IPS DF 6.9 (cell line): Measurements from ENCODE around the gene TSPAN32.

Experiments used
- DNase-seq: peaks from one replicate; pipeline ENCODE4 v3.0.0-alpha.2; 2013; ENCODE audit warnings: low read depth, low spot score
- H3K27ac ChIP-seq: one replicate; pipeline ENCODE4 v1.5.1; 2013; ENCODE audit warnings: low read length, control low read depth
- H3K27me3 ChIP-seq: 2 replicates; pipeline ENCODE4 v1.6.1; 2013; ENCODE audit warnings: mild to moderate bottlenecking, low read length; ENCODE audit not compliant: control insufficient read depth, insufficient read depth
- H3K36me3 ChIP-seq: 2 replicates; pipeline ENCODE4 v1.6.1; 2013; ENCODE audit warnings: low read length; ENCODE audit not compliant: control insufficient read depth, insufficient read depth
- H3K4me1 ChIP-seq: 2 replicates; pipeline ENCODE4 v1.6.1; 2013; ENCODE audit warnings: low read length; ENCODE audit not compliant: control insufficient read depth, insufficient read depth
- H3K4me3 ChIP-seq: 2 replicates; pipeline ENCODE4 v1.5.1; 2013; ENCODE audit warnings: mild to moderate bottlenecking, low read length
- H3K9me3 ChIP-seq: 2 replicates; pipeline ENCODE4 v1.6.1; 2013; ENCODE audit warnings: low read length, inconsistent platforms; ENCODE audit not compliant: control insufficient read depth, insufficient read depth
- WGBS: extraction: QIAGEN DNeasy Blood & Tissue Kit; methylation state at CpG from one replicate; pipeline ENCODE4 v1.1.7; 2013; ENCODE audit warnings: mixed read lengths, missing lambda C conversion rate; ENCODE audit not compliant: insufficient read length, insufficient coverage; 5-methylcytosine and 5-hydroxymethylcytosine counted together

TSPAN32 gene

DNA sequence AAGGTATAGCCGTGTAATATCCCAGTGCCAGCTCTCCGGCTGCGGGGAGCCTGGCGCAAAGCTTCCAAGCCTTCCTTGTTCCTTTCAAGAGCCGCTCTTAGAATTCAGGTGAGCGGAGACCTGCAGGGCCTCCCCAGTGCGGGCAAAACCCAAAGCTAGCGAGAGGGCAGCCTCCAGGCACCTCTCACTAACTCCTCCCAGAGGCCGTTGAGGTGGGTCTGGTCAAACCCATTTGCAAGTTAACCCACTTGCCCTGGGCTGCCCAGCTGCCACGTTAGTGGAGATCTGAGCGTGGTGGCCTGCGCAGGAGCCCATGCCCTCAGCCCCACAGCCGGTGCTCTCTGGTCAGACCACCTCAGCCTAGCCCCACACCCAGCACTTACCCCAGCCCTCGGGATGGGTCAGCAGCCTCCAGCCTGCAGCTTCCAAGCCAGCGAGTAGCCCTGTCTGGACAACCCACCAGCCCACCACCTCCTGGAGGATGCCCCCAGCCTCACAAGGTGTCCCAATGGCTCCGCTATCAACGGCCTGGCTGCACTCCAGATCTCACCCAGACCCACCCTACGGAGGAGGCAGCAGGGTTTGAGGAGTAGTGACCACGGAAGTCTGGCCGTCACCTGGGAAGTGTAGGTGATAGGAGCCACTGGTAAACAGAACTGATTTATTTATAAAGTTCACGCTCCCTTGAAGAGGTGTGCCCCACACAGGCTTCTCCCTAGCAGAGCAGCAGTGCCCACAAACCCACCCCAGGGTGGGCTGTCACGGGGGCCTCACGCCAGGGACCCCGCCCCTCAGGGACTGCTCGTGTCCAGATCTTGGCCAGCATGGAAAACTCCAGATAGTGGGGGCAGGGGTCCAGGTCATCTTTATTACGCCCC lies 33.7 kb upstream of the TSPAN32 start:
- Histone ChIP-seq H3K36me3 (no peaks in the 10 kb centered on the region), H3K4me1 (peaks cover 5% of the 10 kb centered on the region), H3K4me3 (no peak overlapping the region), H3K9me3 (no peaks in the 10 kb centered on the region), H3K27me3 (peaks cover 38% of the 10 kb centered on the region), H3K27ac (no peak overlapping the region)
- WGBS, result no CpG with 5 or more reads among the region's 26 CpGs
- DNase-seq, result no peak

DNA sequence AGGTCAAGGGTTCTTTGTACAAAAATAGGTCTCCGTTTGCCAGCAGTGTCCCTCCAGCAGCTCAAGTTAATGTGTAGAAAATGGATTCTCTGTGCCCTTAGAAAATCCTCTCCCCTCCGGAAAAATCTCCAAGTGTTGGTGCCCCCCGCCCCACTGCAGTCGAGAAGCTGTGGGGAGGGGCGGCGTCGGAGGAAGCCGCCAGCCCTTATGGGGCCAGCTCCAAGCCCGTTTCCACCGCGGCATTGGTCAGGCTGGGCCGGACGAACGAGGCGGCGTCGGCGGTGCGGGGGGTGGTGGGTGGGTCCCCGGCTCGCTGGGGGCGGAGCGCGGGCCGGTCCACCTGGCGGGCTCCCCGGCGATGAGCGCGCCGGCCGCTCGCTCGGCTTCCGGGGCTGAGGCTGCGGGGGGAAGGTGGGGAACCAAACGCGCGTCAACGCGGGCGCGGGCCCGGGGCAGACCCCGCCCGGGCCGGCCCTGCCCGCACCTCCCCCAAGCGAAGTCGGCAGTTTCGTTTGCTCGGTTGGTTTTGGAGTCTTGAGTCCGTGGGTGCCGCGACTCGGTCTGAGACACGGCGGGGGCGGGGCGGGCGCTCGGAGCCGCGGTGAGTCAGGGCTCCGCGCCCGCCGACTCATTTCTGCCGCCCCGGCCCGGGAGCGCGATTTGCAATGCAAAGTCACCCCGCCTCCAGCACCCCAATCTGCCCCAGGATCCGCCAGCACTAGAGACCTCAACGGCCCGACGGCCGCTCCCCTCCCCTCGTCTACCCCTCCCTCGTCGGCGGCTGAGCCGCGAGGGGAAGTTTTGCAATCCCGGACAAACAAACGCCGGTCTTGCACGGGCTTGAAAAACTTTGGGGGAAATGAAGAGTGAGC lies 32.8 kb upstream of the TSPAN32 start:
- DNase-seq, result no peak
- no peaks in the 10 kb centered on the region for H3K9me3 ChIP-seq
- no peak overlapping the region for H3K27ac ChIP-seq
- H3K36me3 ChIP-seq, result no peaks in the 10 kb centered on the region
- peaks cover 40% of the 10 kb centered on the region for H3K27me3 ChIP-seq
- H3K4me3 ChIP-seq, result peak overlapping the region; percentile 44; the same call in 1 of the 2 replicates
- no CpG with 5 or more reads among the region's 89 CpGs for WGBS
- H3K4me1 ChIP-seq, result peaks cover 5% of the 10 kb centered on the region

DNA sequence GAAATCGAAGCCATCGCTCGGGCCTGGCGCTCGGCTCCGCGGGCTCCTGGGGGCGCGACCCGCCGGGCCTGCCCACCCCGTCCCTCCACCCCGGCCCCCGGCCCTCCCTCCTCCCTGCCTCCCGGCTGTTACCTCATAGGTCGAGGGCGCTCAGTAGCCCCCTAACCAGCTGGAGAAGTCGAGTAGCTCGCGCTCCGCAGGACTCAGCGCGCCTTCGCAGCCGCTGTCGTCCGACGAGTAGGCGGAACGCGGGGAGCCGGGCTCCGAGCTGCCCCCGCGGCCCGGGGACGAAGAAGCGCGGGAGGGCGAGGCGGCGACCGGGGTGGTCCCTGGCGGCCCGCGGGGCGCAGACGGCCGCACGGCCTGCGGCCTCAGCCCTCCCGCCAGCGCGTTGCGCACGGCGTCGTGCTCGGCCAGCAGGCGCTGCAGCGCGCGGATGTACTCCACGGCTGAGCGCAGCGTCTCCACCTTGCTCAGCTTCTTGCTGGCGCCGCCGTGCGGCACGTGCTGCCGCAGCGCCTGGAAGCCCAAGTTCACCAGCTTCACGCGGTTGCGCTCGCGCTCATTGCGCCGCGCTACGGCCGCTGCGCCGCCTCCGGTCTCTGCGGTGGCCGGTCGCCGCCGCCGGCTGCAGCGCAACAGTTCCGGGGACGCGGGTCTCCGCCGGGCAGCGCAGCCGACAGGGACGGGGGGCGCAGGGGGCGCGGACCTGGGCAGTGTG lies 32.1 kb upstream of the TSPAN32 start:
- Histone ChIP-seq H3K27me3 (peaks cover 40% of the 10 kb centered on the region), H3K4me3 (peak overlapping the region; percentile 19), H3K9me3 (no peaks in the 10 kb centered on the region), H3K4me1 (peaks cover 5% of the 10 kb centered on the region), H3K27ac (no peak overlapping the region), H3K36me3 (no peaks in the 10 kb centered on the region)
- peak; percentile 63 for DNase-seq
- WGBS, result no CpG with 5 or more reads among the region's 104 CpGs

DNA sequence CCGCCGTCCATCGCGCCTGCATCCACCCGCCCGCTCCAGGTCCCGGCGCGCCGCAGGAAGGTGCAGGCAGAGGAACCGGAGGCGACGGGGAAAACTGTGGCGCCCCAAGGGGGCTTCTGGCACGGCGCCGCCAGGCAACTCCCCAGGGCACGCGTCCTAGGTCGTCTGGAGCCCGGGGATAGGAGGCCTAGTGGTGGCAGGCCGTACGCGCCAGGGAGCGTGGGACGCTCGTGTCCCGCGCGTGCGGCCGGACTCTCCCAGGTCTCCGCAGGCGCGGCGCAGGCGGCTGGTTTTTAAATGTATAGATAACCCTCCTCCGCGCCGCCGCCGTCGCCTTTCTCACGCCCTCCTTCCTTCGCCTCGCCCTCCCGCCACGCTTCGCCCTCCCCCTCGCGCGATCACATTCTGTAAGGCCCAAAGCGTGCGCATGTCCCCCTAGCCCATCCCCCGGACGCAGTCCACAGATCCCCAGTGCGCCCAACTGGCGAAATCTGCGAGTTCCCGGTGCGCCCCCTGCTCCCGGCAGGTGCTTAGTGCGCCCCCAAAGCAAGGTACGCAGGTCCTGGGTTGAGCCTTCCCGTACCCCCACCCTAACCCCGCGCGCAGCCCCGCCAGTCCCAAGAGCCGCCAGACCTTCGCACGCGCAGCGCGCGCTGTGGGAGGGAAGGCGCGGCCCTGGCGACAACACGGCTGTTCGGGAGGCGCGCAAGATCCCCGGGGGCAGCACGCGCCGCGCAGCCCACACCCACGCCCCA lies 31.3 kb upstream of the TSPAN32 start, which contains the start of gene ASCL2:
ASCL2 (minus strand) TSS at position 267 of the 755 bp plus-strand sequence; CDS start at position 11, 256 bp downstream.
- WGBS, result no CpG with 5 or more reads among the region's 89 CpGs
- peaks cover 5% of the 10 kb centered on the region for H3K4me1 ChIP-seq
- no peak within 1 kb of the TSS for H3K27ac ChIP-seq
- no peaks in the 10 kb centered on the region for H3K36me3 ChIP-seq
- peak within 1 kb of the TSS; percentile 19 for H3K4me3 ChIP-seq
- DNase-seq, result no peak
- H3K9me3 ChIP-seq, result no peaks in the 10 kb centered on the region
- peaks cover 40% of the 10 kb centered on the region for H3K27me3 ChIP-seq

DNA sequence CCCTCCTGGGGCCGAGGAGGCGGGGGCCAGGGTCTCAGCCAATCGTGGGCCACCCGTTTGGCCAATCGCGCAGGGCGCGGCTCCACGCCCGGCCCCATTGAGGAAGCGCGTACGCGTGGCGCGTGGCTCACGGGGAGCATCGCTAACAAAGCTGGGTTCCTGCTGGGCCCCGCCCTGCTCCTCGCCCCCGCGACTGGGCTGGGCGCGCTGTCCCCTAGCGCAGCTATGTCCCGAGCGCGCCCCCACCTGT lies 30.8 kb upstream of the TSPAN32 start:
- no peak for DNase-seq
- peaks cover 40% of the 10 kb centered on the region for H3K27me3 ChIP-seq
- no CpG with 5 or more reads among the region's 28 CpGs for WGBS
- H3K36me3 ChIP-seq, result no peaks in the 10 kb centered on the region
- no peaks in the 10 kb centered on the region for H3K9me3 ChIP-seq
- H3K4me1 ChIP-seq, result peaks cover 5% of the 10 kb centered on the region
- peak overlapping the region; percentile 8; the same call in 1 of the 2 replicates for H3K4me3 ChIP-seq
- no peak overlapping the region for H3K27ac ChIP-seq

DNA sequence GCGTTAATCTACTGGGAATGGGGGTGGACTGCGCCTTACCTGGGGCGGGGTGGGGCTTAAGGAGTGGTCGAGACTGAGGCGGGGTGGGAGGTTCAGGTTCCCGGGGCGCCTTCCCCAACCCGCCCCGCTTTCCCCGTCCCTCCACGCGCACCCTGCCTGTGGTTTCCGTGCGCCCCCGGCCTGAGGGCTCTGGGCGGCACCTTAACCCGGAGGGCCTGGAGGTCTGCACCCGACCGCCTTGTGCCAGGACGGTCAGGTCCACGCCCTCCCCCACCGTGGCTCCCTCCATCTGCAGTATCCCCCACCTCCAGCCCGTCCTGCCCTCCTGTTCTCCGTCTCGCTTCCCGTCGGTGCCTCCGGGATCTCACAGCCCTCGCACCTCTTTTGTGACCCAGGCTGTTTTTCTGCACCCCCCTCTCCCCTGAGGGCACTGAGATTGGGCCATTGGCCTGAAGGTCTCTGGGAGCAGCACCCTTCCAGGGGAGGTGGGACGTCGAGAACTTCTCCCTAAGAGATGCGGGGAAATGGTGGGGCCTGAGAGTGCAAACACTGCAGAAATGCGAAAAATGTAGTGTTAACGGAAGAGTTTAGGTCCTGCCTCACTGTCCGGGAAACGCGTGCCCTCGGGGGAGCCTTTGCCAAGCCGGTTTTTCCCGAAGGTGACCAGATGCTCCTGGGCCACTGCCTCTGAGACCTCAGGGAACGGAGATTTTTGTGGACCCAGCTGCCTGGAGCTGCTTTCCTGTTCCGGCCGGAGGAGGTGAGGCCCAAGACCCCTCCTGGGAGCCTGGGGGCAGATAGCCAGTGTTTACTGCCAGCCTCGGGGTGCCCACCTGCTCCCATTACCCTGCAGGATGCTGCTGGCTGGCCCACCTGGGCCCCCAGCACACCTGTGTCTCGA lies 30.2 kb upstream of the TSPAN32 start:
- peaks cover 5% of the 10 kb centered on the region for H3K4me1 ChIP-seq
- H3K9me3 ChIP-seq, result no peaks in the 10 kb centered on the region
- no peaks in the 10 kb centered on the region for H3K36me3 ChIP-seq
- H3K4me3 ChIP-seq, result peak overlapping the region; percentile 8; the same call in 1 of the 2 replicates
- no peak for DNase-seq
- no peak overlapping the region for H3K27ac ChIP-seq
- peaks cover 40% of the 10 kb centered on the region for H3K27me3 ChIP-seq
- no CpG with 5 or more reads among the region's 45 CpGs for WGBS

DNA sequence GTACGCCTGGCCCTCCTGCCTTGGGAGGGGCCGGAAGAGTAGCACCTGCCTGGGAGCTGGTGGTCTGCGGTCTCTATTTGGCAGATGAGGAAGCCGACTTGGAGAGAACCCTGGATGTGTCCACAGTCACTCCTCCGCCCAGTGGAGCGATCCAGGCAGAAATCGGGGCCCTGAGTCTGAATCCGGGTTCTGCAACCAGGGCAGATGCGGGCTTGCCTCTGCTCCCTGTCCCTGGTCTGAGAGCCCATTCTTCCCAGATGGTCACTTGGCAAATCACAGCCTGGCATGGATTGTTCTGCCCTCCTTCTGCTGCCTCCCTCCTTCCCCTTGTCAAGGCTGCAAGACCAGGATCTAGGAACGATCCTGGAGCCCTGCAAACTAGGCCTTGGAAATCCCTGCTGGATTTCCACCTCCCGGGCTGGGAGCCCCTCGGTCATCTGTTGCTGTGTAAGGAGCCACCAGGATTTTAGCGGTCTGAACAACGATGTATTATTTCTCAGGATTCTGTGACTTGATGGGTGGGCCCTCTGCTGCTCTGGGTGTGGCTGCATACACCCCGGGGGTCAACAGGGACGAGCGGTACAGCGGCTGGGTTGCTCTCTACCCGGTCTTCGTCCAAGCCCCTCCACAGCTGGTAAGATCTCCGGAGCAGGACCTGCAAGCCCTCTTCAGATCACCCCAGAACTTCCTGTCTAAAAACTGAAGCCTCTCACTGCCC lies 29.4 kb upstream of the TSPAN32 start:
- Histone ChIP-seq H3K4me3 (no peak overlapping the region), H3K4me1 (peaks cover 5% of the 10 kb centered on the region), H3K9me3 (no peaks in the 10 kb centered on the region), H3K27me3 (peaks cover 40% of the 10 kb centered on the region), H3K36me3 (no peaks in the 10 kb centered on the region), H3K27ac (no peak overlapping the region)
- no CpG with 5 or more reads among the region's 21 CpGs for WGBS
- no peak for DNase-seq

DNA sequence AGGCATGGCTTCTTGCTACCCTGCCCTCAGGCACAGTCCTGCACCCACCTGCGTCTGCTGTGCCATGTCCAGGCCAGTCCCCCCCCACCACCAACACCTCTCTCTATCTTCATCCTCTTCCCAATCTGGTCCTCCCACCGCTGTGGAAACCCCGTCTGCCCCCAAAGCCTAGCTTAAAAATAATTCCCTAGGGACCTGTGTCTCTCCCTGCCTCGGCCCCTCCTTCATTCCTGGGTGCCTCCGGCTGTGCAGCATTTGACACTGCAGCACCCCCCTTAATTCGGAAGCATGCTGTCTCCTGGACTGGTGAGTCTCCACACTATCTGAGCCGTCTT lies 28.9 kb upstream of the TSPAN32 start:
- Histone ChIP-seq H3K36me3 (no peaks in the 10 kb centered on the region), H3K9me3 (no peaks in the 10 kb centered on the region), H3K27ac (no peak overlapping the region), H3K4me1 (peaks cover 5% of the 10 kb centered on the region), H3K27me3 (peaks cover 39% of the 10 kb centered on the region), H3K4me3 (no peak overlapping the region)
- no CpG with 5 or more reads among the region's 7 CpGs for WGBS
- no peak for DNase-seq

DNA sequence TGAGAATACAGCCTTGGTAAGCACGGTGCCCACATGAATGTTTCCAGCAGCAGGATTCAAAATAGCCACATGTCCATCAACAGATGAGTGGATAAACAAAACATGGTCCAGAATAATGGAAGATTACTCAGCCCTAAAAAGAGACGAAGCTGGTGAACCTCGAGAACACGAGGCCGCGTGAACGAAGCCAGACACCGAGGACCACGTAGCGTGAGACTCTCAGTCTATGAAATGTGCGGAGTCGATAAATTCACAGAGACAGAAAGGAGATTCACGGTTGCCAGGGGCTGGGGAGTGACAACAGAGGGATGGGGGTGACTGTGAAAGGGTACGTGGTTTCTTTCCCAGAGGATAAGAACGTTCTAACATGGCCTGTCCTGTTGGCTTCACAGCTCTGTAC lies 28.5 kb upstream of the TSPAN32 start:
- H3K9me3 ChIP-seq, result no peaks in the 10 kb centered on the region
- H3K4me3 ChIP-seq, result no peak overlapping the region
- H3K27ac ChIP-seq, result no peak overlapping the region
- peaks cover 7% of the 10 kb centered on the region for H3K4me1 ChIP-seq
- H3K36me3 ChIP-seq, result no peaks in the 10 kb centered on the region
- H3K27me3 ChIP-seq, result peaks cover 35% of the 10 kb centered on the region
- DNase-seq, result no peak
- no CpG with 5 or more reads among the region's 15 CpGs for WGBS
